ENCODE data around the gene ZKSCAN1.

GRCh38 chr7:100024020-100024619 lies 8.7 kb downstream of the ZKSCAN1 start:
- no peak for TF ChIP-seq CTCF (IDR thresholded peaks at IDR 0.05)
- no peak for TF ChIP-seq POLR2A (IDR thresholded peaks at IDR 0.05)
